GM13977 (cell line): ENCODE data around the gene NOTCH4.

ENCODE experiments used
- DNase-seq: peaks from one replicate; pipeline ENCODE4 v3.0.0; 2012; ENCODE audit warnings: low spot score
- CTCF ChIP-seq: IDR thresholded peaks from 2 replicates; pipeline ENCODE4 v1.5.1; 2012; ENCODE audit warnings: mild to moderate bottlenecking, control low read depth; ENCODE audit not compliant: insufficient read depth; ENCODE audit errors: extremely low read depth, missing control alignments
- in situ Hi-C: fragments of 300-500 bp; cut with MboI; formaldehyde crosslinking; loops from one replicate; pipeline ENCODE4 v1.12.0; 2022; ENCODE audit warnings: low sequenced_read_pairs, low pct_unique_long_range_greater_than_20kb, mixed read lengths, inconsistent platforms; ENCODE audit not compliant: unreplicated experiment

The NOTCH4 gene

DNA sequence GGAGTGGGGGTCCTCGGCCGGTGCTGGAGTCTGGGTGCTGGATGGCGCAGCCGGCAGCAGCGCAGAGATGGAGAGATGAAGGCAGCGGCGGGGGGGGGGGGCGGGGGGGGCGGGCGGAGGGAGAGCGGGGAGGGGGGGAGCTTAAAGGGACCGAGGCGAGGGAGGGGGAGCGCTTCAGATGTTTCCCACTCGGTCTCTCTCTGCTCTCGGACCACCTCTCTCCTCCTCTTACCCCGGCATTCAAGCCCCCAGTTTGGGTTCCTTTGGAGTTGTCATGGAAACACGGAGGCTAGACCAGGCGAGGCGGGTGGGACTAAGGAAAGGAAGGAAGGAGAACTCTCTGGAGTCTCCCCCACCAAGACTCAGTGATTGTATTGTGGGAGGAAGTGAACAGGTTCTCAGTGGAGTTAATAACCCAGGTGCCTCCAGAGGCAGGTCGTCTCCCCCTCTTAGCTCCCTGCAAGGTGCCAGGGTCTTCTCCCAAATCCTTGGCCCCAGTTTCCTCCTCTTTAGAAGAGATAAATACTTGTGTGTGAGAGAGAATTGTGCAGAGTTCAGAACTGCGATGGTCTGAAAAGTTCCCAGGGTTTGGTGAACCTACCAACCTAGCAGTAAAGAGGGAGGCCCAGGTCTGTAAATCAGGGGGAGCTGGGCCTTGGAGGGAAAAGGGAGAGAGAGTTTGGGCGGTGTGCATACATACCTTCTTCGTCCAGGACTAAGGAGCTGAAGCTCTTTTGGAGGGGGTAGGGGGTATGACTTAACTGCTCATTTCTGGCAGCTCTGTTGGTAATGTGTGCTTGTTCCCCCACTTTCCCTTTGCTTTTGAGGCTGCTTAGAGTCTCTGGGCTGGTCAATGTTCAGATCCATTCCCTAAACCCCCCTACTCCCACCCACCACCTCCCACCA, 71.8 kb downstream of the NOTCH4 start, which contains the start of gene PRRT1:
TSS of gene PRRT1 (minus strand) at position 77 of the 906 bp plus-strand sequence. CDS start 112 bp downstream, outside the sequence.
- no peak for DNase-seq
- in situ Hi-C loops, result no loop called here
- no peak for TF ChIP-seq CTCF

- DNase-seq, result no peak
- in situ Hi-C loops, result no loop called here
These were observed 72.5 kb downstream of the NOTCH4 start for GRCh38 chr6:32151181-32151862.

DNA sequence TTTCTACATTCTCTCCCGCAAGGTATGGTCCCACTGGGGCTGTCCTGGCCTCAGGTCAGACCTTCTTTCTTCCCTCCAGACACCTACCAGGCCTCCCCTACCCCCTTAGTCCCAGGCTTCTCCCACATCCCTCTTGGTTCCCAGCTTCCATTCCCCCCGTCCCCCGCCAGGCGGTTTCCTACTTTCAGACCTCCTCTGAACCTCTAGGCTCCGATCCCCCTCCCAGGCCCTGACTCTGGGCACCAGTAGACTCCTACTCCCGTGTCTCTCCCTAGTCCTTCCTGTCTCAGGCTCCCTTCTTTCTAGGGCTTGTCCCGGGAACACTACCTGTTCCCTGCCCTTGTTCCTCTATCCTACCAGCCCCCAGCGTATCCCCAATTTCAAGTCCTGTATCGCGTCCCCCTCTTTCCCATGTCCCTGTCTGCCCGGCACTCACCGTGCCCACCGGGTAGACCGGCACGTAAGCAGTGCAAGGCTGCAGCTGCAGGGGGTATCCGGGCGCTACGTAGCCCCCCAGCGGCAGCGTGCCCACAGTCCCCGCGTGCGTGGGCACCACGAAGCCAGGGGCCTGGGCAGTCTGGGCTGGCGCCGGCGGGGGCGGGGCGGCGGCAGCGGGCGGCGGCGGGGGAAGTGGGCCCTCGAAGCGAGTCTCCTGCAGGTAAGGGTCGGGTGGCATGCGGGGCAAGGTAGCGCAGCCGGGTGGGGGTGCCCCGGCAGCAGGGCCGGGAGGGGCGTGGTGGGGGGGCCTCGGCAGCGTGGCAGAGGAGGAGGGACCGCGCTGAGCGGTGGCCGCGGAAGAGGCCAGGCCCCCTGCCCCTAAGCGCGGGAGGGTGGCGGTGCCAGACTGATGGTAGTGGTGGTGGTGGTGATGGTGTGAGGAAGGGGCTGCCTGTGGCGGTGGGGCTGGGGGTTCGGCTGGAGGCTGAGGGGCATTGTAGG, 73.7 kb downstream of the NOTCH4 start:
- no peak for DNase-seq
- TF ChIP-seq CTCF, result no peak
- in situ Hi-C loops, result no loop called here

More at GRCh38 chr6:32151181-32151862, 72.5 kb downstream of the NOTCH4 start:
- no peak for TF ChIP-seq CTCF

- TF ChIP-seq CTCF, result no peak
- in situ Hi-C loops, result no loop called here
- DNase-seq, result no peak
These were observed 74.6 kb downstream of the NOTCH4 start for GRCh38 chr6:32149092-32149755.

- no peak for DNase-seq
- TF ChIP-seq CTCF, result no peak
- in situ Hi-C loops, result no loop called here
These were observed 75.4 kb downstream of the NOTCH4 start for GRCh38 chr6:32148289-32149091.
